HFFc6 (cell line): ENCODE data around the gene FRS3. TPM values are rescaled to one million over a fixed set of nuclear protein-coding genes. Genes with fewer than 3 reads are reported as not detected.
A peak's percentile ranks its signal among the peaks of the same experiment; 100 is the strongest.

ENCODE experiments used
- DNase-seq: peaks from one replicate; pipeline ENCODE4 v3.0.0-alpha.2; 2018
- H3K27ac Mint-ChIP-seq: 2 replicates; pipeline ENCODE4 v1.8.0; 2020; ENCODE audit warnings: mild to moderate bottlenecking, mixed read lengths
- H3K27me3 Mint-ChIP-seq: 2 replicates; pipeline ENCODE4 v1.8.0; 2021; ENCODE audit warnings: mild to moderate bottlenecking, moderate library complexity, mixed read lengths; ENCODE audit not compliant: insufficient read depth
- H3K36me3 Mint-ChIP-seq: 2 replicates; pipeline ENCODE4 v1.8.0; 2021; ENCODE audit warnings: low read depth, mixed read lengths
- H3K4me1 Mint-ChIP-seq: 2 replicates; pipeline ENCODE4 v1.8.0; 2020; ENCODE audit warnings: low read depth, mixed read lengths
- H3K4me3 Mint-ChIP-seq: 2 replicates; pipeline ENCODE4 v1.8.0; 2020; ENCODE audit warnings: mild to moderate bottlenecking, moderate library complexity, mixed read lengths
- H3K9me3 Mint-ChIP-seq: 2 replicates; pipeline ENCODE4 v1.8.0; 2020; ENCODE audit warnings: mild to moderate bottlenecking, mixed read lengths
- total RNA-seq, 6 experiments: library from RNA; stranded (reverse); fragmentation: NEBNext Ultra II Directional; extraction: Animal tissue kit (Norgen Biotek cat#: 25700); gene quantifications; 2 replicates in 1 of 6; 3 replicates in 5 of 6; pipeline ENCODE4 v1.2.3, GENCODE V29; 2021
- TF ChIP-seq, protein P1 (sequence below): fragments of 200-600 bp; sonication (generic); IDR thresholded peaks from 2 replicates; pipeline ENCODE4 v1.5.0; 2021; ENCODE audit warnings: antibody characterized with exemption, mild to moderate bottlenecking

The FRS3 gene
- total RNA-seq, 6 experiments from 2014 or later: 2.5 to 3.4 (median 2.9) TPM

GRCh38 chr6:41790045-41790444 lies 10.3 kb upstream of the FRS3 start:
- H3K4me3 Mint-ChIP-seq: no peak overlapping the region; the same call in 1 of the 2 replicates
- DNase-seq: no peak
- no peak overlapping the region; the same call in 1 of the 2 replicates for H3K27ac Mint-ChIP-seq
- H3K4me1 Mint-ChIP-seq: peaks cover 20% of the 10 kb centered on the region
- no peaks in the 10 kb centered on the region for H3K9me3 Mint-ChIP-seq
- H3K36me3 Mint-ChIP-seq: peaks cover 21% of the 10 kb centered on the region
- H3K27me3 Mint-ChIP-seq: peaks cover 2% of the 10 kb centered on the region
- TF ChIP-seq, protein P1, sequence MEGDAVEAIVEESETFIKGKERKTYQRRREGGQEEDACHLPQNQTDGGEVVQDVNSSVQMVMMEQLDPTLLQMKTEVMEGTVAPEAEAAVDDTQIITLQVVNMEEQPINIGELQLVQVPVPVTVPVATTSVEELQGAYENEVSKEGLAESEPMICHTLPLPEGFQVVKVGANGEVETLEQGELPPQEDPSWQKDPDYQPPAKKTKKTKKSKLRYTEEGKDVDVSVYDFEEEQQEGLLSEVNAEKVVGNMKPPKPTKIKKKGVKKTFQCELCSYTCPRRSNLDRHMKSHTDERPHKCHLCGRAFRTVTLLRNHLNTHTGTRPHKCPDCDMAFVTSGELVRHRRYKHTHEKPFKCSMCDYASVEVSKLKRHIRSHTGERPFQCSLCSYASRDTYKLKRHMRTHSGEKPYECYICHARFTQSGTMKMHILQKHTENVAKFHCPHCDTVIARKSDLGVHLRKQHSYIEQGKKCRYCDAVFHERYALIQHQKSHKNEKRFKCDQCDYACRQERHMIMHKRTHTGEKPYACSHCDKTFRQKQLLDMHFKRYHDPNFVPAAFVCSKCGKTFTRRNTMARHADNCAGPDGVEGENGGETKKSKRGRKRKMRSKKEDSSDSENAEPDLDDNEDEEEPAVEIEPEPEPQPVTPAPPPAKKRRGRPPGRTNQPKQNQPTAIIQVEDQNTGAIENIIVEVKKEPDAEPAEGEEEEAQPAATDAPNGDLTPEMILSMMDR: no peak

GRCh38 chr6:41789390-41789724 lies 9.7 kb upstream of the FRS3 start:
- peaks cover 6% of the 10 kb centered on the region for H3K27me3 Mint-ChIP-seq
- no peaks in the 10 kb centered on the region for H3K9me3 Mint-ChIP-seq
- no peak overlapping the region; the same call in 1 of the 2 replicates for H3K27ac Mint-ChIP-seq
- TF ChIP-seq, protein P1: no peak
- peaks cover 20% of the 10 kb centered on the region for H3K4me1 Mint-ChIP-seq
- H3K4me3 Mint-ChIP-seq: peak overlapping the region; percentile 99
- peaks cover 21% of the 10 kb centered on the region for H3K36me3 Mint-ChIP-seq
- DNase-seq: no peak

DNA sequence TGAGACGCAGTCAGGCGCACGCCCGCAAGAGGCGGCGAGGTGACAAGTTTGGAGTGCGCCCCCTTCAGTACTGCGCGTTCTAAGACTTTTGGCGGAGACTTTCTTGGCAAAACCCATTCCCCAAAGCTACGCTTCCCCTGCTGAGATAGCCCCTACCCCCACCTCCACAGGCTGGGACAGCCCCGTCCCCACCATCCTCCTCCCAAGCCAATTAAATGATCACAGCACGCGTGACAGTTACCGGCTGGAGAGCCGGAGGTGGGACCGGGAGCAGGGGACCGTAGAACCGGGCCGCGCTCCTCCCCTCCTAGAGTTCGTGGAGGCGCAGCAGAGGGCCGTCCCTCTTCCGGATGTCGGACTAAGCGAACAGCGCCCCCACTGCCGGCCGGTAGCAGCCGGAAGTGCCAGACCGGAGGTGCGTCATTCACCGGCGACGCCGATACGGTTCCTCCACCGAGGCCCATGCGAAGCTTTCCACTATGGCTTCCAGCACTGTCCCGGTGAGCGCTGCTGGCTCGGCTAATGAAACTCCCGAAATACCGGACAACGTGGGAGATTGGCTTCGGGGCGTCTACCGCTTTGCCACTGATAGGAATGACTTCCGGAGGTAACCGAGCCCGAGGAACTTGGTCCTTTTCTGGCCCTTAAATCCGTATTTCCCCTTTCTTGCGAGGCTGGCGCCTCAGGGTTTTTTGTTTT lies 7.7 kb upstream of the FRS3 start, which contains the start of gene TOMM6:
TOMM6 (plus strand) TSS at position 476 of the 699 bp plus-strand sequence; CDS start at position 480, 4 bp downstream.
- H3K36me3 Mint-ChIP-seq: peaks cover 21% of the 10 kb centered on the region
- H3K27ac Mint-ChIP-seq: peak within 1 kb of the TSS; percentile 96
- peak within 1 kb of the TSS; percentile 99 for H3K4me3 Mint-ChIP-seq
- H3K9me3 Mint-ChIP-seq: no peaks in the 10 kb centered on the region
- TF ChIP-seq, protein P1: peak; percentile 98
- peaks cover 6% of the 10 kb centered on the region for H3K27me3 Mint-ChIP-seq
- H3K4me1 Mint-ChIP-seq: peaks cover 20% of the 10 kb centered on the region
- DNase-seq: peak; percentile 92

- peak; percentile 59 for DNase-seq
- Mint-ChIP-seq H3K4me1 (peaks cover 20% of the 10 kb centered on the region), H3K36me3 (peaks cover 21% of the 10 kb centered on the region)
Observed at GRCh38 chr6:41786451-41787218, 6.9 kb upstream of the FRS3 start.

GRCh38 chr6:41785689-41786450 lies 6.2 kb upstream of the FRS3 start:
- TF ChIP-seq, protein P1: no peak
- Mint-ChIP-seq H3K4me1 (peaks cover 26% of the 10 kb centered on the region), H3K27ac (no peak overlapping the region; the same call in 1 of the 2 replicates), H3K9me3 (no peaks in the 10 kb centered on the region), H3K27me3 (peaks cover 6% of the 10 kb centered on the region), H3K4me3 (peak overlapping the region; percentile 99), H3K36me3 (peaks cover 21% of the 10 kb centered on the region)
- DNase-seq: no peak

More at GRCh38 chr6:41786451-41787218, 6.9 kb upstream of the FRS3 start:
- Mint-ChIP-seq H3K9me3 (no peaks in the 10 kb centered on the region), H3K27me3 (peaks cover 6% of the 10 kb centered on the region), H3K27ac (peak overlapping the region; percentile 96), H3K4me3 (peak overlapping the region; percentile 99)
- TF ChIP-seq, protein P1: peak; percentile 86
